ENCODE measurements around the gene KRTAP4-8. TPM values are rescaled to one million over a fixed set of nuclear protein-coding genes. Genes with fewer than 3 reads are reported as not detected.
"Not testable (repeated sequence)": the region's sequence is repeated elsewhere in the genome, so short reads cannot be mapped to it uniquely, and the experiment has no call there.

The KRTAP4-8 gene
- total RNA-seq, 1 experiment from 2014 or later, result not detected

- TF ChIP-seq USF1 (CRISPR knock-in tag; IDR thresholded peaks at IDR 0.05), result no peak
Measured at GRCh38 chr17:41126412-41126811, 28.5 kb upstream of the KRTAP4-8 start (continued).

- no peak overlapping the region for H3K27ac Mint-ChIP-seq
- H3K27me3 Mint-ChIP-seq (ENCODE audit: low read depth), result peaks cover 4% of the 10 kb centered on the region; the same call in 1 of the 2 replicates
- peaks cover 5% of the 10 kb centered on the region for H3K36me3 Mint-ChIP-seq
- ATAC-seq, result no peak
- no peak for TF ChIP-seq ZMAT4 (CRISPR knock-in tag; IDR thresholded peaks at IDR 0.05)
- no peak for TF ChIP-seq ERG (CRISPR knock-in tag; IDR thresholded peaks at IDR 0.05)
- no peak for TF ChIP-seq EMX1 (CRISPR knock-in tag; IDR thresholded peaks at IDR 0.05)
- no peak for TF ChIP-seq CREM (CRISPR knock-in tag; IDR thresholded peaks at IDR 0.05)
- no peak for TF ChIP-seq IRF2 (CRISPR knock-in tag; IDR thresholded peaks at IDR 0.05; ENCODE audit: borderline replicate concordance, low read depth)
- no peak for TF ChIP-seq ELF4 (CRISPR knock-in tag; IDR thresholded peaks at IDR 0.05; ENCODE audit: low read depth)
- TF ChIP-seq ZNF121 (CRISPR knock-in tag; IDR thresholded peaks at IDR 0.05), result no peak
- no peak for TF ChIP-seq CTCF (IDR thresholded peaks at IDR 0.05)
- no peak for TF ChIP-seq ZNF423 (CRISPR knock-in tag; IDR thresholded peaks at IDR 0.05)
- TF ChIP-seq CBFB (CRISPR knock-in tag; IDR thresholded peaks at IDR 0.05; ENCODE audit: low read depth), result no peak
- no peak for DNase-seq (ENCODE audit: low spot score)
- ChIA-PET CTCF (no interaction called here), POLR2A (no interaction called here)
- peaks cover 29% of the 10 kb centered on the region for H3K9me3 Mint-ChIP-seq
- H3K4me3 Mint-ChIP-seq, result no peak overlapping the region
- H3K4me1 Mint-ChIP-seq, result peaks cover 10% of the 10 kb centered on the region
Measured at GRCh38 chr17:41125064-41125463, 27.1 kb upstream of the KRTAP4-8 start.

GRCh38 chr17:41123991-41124371, 26.0 kb upstream of the KRTAP4-8 start, which contains the start of gene KRTAP4-12:
TSS of gene KRTAP4-12 (minus strand) at chr17:41124182. CDS start at chr17:41124122, 60 bp downstream.
- ATAC-seq; DNase-seq (ENCODE audit: low spot score); POLR2A ChIA-PET; H3K4me3 Mint-ChIP-seq; CTCF ChIA-PET; H3K36me3 Mint-ChIP-seq; H3K27me3 Mint-ChIP-seq (ENCODE audit: low read depth): not testable (repeated sequence)
- H3K27ac Mint-ChIP-seq, result 0 out of 2 replicates have a peak within 1 kb of the TSS, but pooled peaks have one; percentile 15
- TF ChIP-seq ZNF423 (CRISPR knock-in tag; IDR thresholded peaks at IDR 0.05), result peak; percentile 78
- peaks cover 29% of the 10 kb centered on the region for H3K9me3 Mint-ChIP-seq
- peaks cover 10% of the 10 kb centered on the region for H3K4me1 Mint-ChIP-seq

- 0 out of 2 replicates have a peak overlapping the region, but pooled peaks have one; percentile 15 for H3K27ac Mint-ChIP-seq
- H3K27me3 Mint-ChIP-seq (ENCODE audit: low read depth); CTCF ChIA-PET; DNase-seq (ENCODE audit: low spot score); POLR2A ChIA-PET; ATAC-seq; H3K4me3 Mint-ChIP-seq; H3K36me3 Mint-ChIP-seq: not testable (repeated sequence)
- H3K4me1 Mint-ChIP-seq, result peaks cover 14% of the 10 kb centered on the region
- peaks cover 29% of the 10 kb centered on the region for H3K9me3 Mint-ChIP-seq
Measured at GRCh38 chr17:41123292-41123990, 25.5 kb upstream of the KRTAP4-8 start.

GRCh38 chr17:41121742-41122141, 23.8 kb upstream of the KRTAP4-8 start:
- peaks cover 29% of the 10 kb centered on the region for H3K9me3 Mint-ChIP-seq
- no peak for TF ChIP-seq ZNF512 (CRISPR knock-in tag; IDR thresholded peaks at IDR 0.05; ENCODE audit: borderline replicate concordance)
- TF ChIP-seq ZNF532 (CRISPR knock-in tag; IDR thresholded peaks at IDR 0.05; ENCODE audit: borderline replicate concordance), result no peak
- TF ChIP-seq E2F4 (CRISPR knock-in tag; IDR thresholded peaks at IDR 0.05; ENCODE audit: borderline replicate concordance, low read depth), result no peak

More at GRCh38 chr17:41121742-41122141, 23.8 kb upstream of the KRTAP4-8 start:
- no peak for ATAC-seq
- ChIA-PET CTCF (no interaction called here), POLR2A (no interaction called here)
- Mint-ChIP-seq H3K4me3 (no peak overlapping the region), H3K4me1 (peaks cover 20% of the 10 kb centered on the region), H3K27ac (no peak overlapping the region), H3K27me3 (ENCODE audit: low read depth) (peaks cover 4% of the 10 kb centered on the region; the same call in 1 of the 2 replicates), H3K36me3 (peaks cover 5% of the 10 kb centered on the region)
- no peak for DNase-seq (ENCODE audit: low spot score)
